ENCODE measurements around the gene IGF2R.

DNA sequence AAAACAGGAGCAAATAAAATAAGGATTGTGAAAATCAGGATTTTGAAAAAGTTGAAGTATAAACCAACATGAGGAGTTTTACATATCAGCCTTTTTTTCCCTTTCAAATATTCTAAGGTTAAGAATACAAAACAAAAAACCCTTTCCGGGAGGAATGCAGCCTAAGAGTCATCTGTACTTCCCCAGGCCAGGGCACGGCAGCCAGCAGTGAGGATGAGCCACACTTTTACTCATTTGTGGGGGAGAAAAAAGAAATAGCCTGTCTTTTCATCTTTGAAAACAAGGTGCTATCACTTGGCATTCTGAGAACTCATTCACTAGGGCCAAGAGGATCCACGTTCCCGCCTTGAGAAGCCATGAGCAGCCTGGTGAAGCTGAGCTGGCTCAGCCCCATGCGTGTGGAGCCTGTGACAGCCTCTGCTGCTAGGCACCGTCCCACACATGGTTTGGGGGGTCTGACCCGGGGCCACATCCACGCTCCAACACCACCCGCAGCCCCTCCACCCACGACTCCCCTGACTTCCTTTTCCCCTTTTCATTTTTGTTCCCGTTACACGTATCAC, 164.0 kb downstream of the IGF2R start:
- TF ChIP-seq, protein P1, sequence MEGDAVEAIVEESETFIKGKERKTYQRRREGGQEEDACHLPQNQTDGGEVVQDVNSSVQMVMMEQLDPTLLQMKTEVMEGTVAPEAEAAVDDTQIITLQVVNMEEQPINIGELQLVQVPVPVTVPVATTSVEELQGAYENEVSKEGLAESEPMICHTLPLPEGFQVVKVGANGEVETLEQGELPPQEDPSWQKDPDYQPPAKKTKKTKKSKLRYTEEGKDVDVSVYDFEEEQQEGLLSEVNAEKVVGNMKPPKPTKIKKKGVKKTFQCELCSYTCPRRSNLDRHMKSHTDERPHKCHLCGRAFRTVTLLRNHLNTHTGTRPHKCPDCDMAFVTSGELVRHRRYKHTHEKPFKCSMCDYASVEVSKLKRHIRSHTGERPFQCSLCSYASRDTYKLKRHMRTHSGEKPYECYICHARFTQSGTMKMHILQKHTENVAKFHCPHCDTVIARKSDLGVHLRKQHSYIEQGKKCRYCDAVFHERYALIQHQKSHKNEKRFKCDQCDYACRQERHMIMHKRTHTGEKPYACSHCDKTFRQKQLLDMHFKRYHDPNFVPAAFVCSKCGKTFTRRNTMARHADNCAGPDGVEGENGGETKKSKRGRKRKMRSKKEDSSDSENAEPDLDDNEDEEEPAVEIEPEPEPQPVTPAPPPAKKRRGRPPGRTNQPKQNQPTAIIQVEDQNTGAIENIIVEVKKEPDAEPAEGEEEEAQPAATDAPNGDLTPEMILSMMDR (IDR thresholded peaks at IDR 0.05; ENCODE audit: low read depth, low read length, poor library complexity, severe bottlenecking): no peak
- TF ChIP-seq EZH2phosphoT487 (IDR thresholded peaks at IDR 0.05; ENCODE audit: borderline replicate concordance, low read length): no peak
